Measurements from ENCODE around the gene SERPINB13.

Gene SERPINB13

DNA sequence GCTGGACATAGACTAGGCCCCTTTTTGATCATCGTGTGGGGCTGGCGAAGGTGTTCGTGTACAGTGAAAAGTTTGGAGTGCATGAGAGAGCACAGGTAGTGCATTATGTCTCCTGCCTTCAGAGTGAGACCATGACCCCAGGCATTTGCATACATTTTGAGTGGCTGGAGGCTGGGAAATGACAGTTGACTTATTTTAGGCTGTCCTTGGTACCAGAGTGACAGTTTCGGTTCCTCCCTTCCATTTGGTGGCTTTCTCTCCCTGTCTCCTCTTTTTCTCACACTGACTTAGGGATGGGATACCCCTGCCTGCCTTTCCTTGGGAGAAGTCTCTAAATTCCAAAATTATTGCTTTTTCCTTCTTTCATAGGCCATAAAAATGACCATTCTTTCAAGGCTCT lies 24.9 kb upstream of the SERPINB13 start:
- TF ChIP-seq GLIS3 (CRISPR knock-in tag; IDR thresholded peaks at IDR 0.05) (no peak), ESRRG (CRISPR knock-in tag; IDR thresholded peaks at IDR 0.05) (no peak), BACH2 (CRISPR knock-in tag; IDR thresholded peaks at IDR 0.05; ENCODE audit: borderline replicate concordance) (no peak), OSR1 (CRISPR knock-in tag; IDR thresholded peaks at IDR 0.05) (no peak), ISL1 (CRISPR knock-in tag; IDR thresholded peaks at IDR 0.05) (no peak)
- TF ChIP-seq, protein P1, sequence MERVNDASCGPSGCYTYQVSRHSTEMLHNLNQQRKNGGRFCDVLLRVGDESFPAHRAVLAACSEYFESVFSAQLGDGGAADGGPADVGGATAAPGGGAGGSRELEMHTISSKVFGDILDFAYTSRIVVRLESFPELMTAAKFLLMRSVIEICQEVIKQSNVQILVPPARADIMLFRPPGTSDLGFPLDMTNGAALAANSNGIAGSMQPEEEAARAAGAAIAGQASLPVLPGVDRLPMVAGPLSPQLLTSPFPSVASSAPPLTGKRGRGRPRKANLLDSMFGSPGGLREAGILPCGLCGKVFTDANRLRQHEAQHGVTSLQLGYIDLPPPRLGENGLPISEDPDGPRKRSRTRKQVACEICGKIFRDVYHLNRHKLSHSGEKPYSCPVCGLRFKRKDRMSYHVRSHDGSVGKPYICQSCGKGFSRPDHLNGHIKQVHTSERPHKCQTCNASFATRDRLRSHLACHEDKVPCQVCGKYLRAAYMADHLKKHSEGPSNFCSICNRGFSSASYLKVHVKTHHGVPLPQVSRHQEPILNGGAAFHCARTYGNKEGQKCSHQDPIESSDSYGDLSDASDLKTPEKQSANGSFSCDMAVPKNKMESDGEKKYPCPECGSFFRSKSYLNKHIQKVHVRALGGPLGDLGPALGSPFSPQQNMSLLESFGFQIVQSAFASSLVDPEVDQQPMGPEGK (CRISPR knock-in tag; IDR thresholded peaks at IDR 0.05; ENCODE audit: borderline replicate concordance) = no peak
- ATAC-seq = no peak

DNA sequence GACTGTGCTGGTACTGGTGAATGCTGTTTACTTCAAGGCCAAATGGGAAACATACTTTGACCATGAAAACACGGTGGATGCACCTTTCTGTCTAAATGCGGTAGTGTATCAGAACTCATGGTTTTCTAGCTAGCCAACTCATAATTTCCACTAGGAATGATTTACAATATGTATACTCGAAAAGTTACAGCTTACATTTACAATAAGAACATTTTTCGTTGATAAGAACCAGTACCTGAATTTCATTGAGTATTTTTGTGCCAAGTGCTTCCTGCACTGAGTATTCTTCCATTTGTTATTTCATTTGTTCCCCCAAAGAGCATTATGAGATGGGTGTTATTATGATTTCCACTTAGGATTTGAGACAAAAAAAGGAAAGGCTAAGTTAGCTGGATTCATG lies 23.1 kb upstream of the SERPINB13 start:
- no peak for ATAC-seq
- no peak for TF ChIP-seq SNAI2 (CRISPR knock-in tag; IDR thresholded peaks at IDR 0.05)
- TF ChIP-seq ZNF8 (CRISPR knock-in tag; IDR thresholded peaks at IDR 0.05) = no peak
- TF ChIP-seq RARB (CRISPR knock-in tag; IDR thresholded peaks at IDR 0.05) = no peak

DNA sequence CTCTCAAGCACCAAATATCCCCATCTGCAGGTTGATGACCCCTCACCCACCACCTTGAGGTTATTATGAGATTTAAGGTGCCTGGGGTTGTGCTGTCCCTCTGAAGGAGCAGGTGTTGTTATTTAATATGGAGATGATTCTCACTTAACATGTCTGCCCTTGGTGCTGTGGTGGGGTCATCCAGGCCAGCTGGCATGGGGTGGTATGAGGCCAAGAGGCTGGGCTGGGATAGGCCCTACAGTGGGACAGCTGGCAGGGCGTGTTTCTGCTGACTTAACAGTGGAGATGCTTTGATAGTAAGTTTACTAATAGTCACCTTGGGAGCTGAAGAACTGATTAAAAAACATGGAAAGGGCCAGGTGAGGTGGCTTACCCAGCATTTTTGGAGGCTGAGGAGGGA lies 22.6 kb upstream of the SERPINB13 start:
- no peak for TF ChIP-seq PPARA (CRISPR knock-in tag; IDR thresholded peaks at IDR 0.05; ENCODE audit: borderline replicate concordance)
- TF ChIP-seq ZFP3 (CRISPR knock-in tag; IDR thresholded peaks at IDR 0.05) = no peak
- TF ChIP-seq ISL1 (CRISPR knock-in tag; IDR thresholded peaks at IDR 0.05) = no peak
- TF ChIP-seq TOX (CRISPR knock-in tag; IDR thresholded peaks at IDR 0.05; ENCODE audit: borderline replicate concordance) = no peak
- TF ChIP-seq BACH2 (CRISPR knock-in tag; IDR thresholded peaks at IDR 0.05; ENCODE audit: borderline replicate concordance) = no peak
- TF ChIP-seq GLIS3 (CRISPR knock-in tag; IDR thresholded peaks at IDR 0.05) = no peak
- TF ChIP-seq ARNTL (CRISPR knock-in tag; IDR thresholded peaks at IDR 0.05; ENCODE audit: borderline replicate concordance, low read depth) = no peak
- TF ChIP-seq ZNF8 (CRISPR knock-in tag; IDR thresholded peaks at IDR 0.05) = no peak
- TF ChIP-seq ESRRG (CRISPR knock-in tag; IDR thresholded peaks at IDR 0.05) = no peak
- TF ChIP-seq, protein P2, sequence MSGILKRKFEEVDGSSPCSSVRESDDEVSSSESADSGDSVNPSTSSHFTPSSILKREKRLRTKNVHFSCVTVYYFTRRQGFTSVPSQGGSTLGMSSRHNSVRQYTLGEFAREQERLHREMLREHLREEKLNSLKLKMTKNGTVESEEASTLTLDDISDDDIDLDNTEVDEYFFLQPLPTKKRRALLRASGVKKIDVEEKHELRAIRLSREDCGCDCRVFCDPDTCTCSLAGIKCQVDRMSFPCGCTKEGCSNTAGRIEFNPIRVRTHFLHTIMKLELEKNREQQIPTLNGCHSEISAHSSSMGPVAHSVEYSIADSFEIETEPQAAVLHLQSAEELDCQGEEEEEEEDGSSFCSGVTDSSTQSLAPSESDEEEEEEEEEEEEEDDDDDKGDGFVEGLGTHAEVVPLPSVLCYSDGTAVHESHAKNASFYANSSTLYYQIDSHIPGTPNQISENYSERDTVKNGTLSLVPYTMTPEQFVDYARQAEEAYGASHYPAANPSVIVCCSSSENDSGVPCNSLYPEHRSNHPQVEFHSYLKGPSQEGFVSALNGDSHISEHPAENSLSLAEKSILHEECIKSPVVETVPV (CRISPR knock-in tag; IDR thresholded peaks at IDR 0.05) = no peak
- TF ChIP-seq, protein P1 (CRISPR knock-in tag; IDR thresholded peaks at IDR 0.05; ENCODE audit: borderline replicate concordance) = no peak
- no peak for TF ChIP-seq CSDC2 (CRISPR knock-in tag; IDR thresholded peaks at IDR 0.05)
- no peak for TF ChIP-seq TCF4 (CRISPR knock-in tag; IDR thresholded peaks at IDR 0.05; ENCODE audit: borderline replicate concordance)
- TF ChIP-seq, protein P3, sequence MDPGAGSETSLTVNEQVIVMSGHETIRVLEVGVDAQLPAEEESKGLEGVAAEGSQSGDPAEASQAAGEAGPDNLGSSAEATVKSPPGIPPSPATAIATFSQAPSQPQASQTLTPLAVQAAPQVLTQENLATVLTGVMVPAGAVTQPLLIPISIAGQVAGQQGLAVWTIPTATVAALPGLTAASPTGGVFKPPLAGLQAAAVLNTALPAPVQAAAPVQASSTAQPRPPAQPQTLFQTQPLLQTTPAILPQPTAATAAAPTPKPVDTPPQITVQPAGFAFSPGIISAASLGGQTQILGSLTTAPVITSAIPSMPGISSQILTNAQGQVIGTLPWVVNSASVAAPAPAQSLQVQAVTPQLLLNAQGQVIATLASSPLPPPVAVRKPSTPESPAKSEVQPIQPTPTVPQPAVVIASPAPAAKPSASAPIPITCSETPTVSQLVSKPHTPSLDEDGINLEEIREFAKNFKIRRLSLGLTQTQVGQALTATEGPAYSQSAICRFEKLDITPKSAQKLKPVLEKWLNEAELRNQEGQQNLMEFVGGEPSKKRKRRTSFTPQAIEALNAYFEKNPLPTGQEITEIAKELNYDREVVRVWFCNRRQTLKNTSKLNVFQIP (CRISPR knock-in tag; IDR thresholded peaks at IDR 0.05; ENCODE audit: borderline replicate concordance, low read depth) = no peak
- TF ChIP-seq OSR1 (CRISPR knock-in tag; IDR thresholded peaks at IDR 0.05) = no peak
- TF ChIP-seq, protein P4, sequence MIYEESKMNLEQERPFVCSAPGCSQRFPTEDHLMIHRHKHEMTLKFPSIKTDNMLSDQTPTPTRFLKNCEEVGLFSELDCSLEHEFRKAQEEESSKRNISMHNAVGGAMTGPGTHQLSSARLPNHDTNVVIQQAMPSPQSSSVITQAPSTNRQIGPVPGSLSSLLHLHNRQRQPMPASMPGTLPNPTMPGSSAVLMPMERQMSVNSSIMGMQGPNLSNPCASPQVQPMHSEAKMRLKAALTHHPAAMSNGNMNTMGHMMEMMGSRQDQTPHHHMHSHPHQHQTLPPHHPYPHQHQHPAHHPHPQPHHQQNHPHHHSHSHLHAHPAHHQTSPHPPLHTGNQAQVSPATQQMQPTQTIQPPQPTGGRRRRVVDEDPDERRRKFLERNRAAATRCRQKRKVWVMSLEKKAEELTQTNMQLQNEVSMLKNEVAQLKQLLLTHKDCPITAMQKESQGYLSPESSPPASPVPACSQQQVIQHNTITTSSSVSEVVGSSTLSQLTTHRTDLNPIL (CRISPR knock-in tag; IDR thresholded peaks at IDR 0.05; ENCODE audit: low read depth) = no peak
- TF ChIP-seq ZNF565 (CRISPR knock-in tag; conservative IDR thresholded peaks at IDR 0.05; ENCODE audit: low read depth) = no peak
- no peak for TF ChIP-seq ZNF70 (CRISPR knock-in tag; IDR thresholded peaks at IDR 0.05)
- TF ChIP-seq ZFP30 (CRISPR knock-in tag; IDR thresholded peaks at IDR 0.05) = no peak
- ATAC-seq = no peak

DNA sequence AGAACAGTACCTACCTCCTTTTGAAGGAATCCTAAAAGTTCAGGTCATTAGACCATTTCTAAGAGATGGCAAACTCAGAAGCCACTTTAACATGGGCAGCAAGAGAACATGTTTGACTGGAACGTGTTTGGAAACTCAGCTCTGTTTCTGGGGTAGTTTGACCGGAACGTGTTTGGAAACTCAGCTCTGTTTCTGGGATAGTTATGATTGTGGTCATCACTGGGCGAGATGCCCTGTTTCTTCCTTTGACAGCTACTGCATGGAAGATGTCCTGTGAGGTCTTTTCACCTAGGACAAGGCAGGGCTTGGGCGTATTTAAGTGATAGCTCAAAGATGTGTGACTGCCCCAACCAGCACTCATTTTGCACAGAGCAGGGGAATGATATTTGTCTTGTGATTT lies 19.9 kb upstream of the SERPINB13 start:
- ATAC-seq = no peak
- no peak for TF ChIP-seq SNAI2 (CRISPR knock-in tag; IDR thresholded peaks at IDR 0.05)

All from SK-N-SH treated with all-trans-retinoic acid at 6 μM for 48 hours (cell line).